GM04503 (cell line): ENCODE data around the gene SGPL1.

Source experiments
- DNase-seq: peaks from one replicate; pipeline ENCODE4 v3.0.0-alpha.2; 2012; ENCODE audit warnings: low read depth

SGPL1 gene

GRCh38 chr10:70780772-70781171 lies 35.0 kb upstream of the SGPL1 start:
- no peak for DNase-seq

- DNase-seq: no peak
Measured at GRCh38 chr10:70781461-70782051, 34.2 kb upstream of the SGPL1 start.

- DNase-seq: no peak
Measured at GRCh38 chr10:70782086-70782745, 33.5 kb upstream of the SGPL1 start.

GRCh38 chr10:70782746-70783680 lies 32.7 kb upstream of the SGPL1 start:
- DNase-seq: no peak

- no peak for DNase-seq
Measured at GRCh38 chr10:70784016-70784415, 31.7 kb upstream of the SGPL1 start.

- no peak for DNase-seq
Measured at GRCh38 chr10:70784471-70784870, 31.3 kb upstream of the SGPL1 start.

- no peak for DNase-seq
Measured at GRCh38 chr10:70785190-70785589, 30.6 kb upstream of the SGPL1 start, which contains the start of gene TBATA. TSS of gene TBATA (minus strand) at chr10:70785377. CDS start at chr10:70783379, 1,998 bp downstream.

GRCh38 chr10:70786799-70787415 lies 28.8 kb upstream of the SGPL1 start:
- no peak for DNase-seq

- DNase-seq: no peak
Measured at GRCh38 chr10:70791386-70792039, 24.2 kb upstream of the SGPL1 start.

GRCh38 chr10:70795613-70796012 lies 20.1 kb upstream of the SGPL1 start:
- DNase-seq: no peak

GRCh38 chr10:70797840-70798239 lies 17.9 kb upstream of the SGPL1 start:
- no peak for DNase-seq

- DNase-seq: no peak
Measured at GRCh38 chr10:70799124-70799523, 16.6 kb upstream of the SGPL1 start.

GRCh38 chr10:70801854-70802253 lies 13.9 kb upstream of the SGPL1 start:
- no peak for DNase-seq

- no peak for DNase-seq
Measured at GRCh38 chr10:70803775-70804420, 11.8 kb upstream of the SGPL1 start.

GRCh38 chr10:70804421-70804808 lies 11.3 kb upstream of the SGPL1 start:
- DNase-seq: no peak

- DNase-seq: no peak
Measured at GRCh38 chr10:70805619-70806215, 10.0 kb upstream of the SGPL1 start.

- no peak for DNase-seq
Measured at GRCh38 chr10:70806841-70807240, 8.9 kb upstream of the SGPL1 start.

- DNase-seq: no peak
Measured at GRCh38 chr10:70807556-70807955, 8.2 kb upstream of the SGPL1 start.

- no peak for DNase-seq
Measured at GRCh38 chr10:70809011-70809611, 6.6 kb upstream of the SGPL1 start.

GRCh38 chr10:70809726-70810125 lies 6.0 kb upstream of the SGPL1 start:
- DNase-seq: no peak

GRCh38 chr10:70810967-70811366 lies 4.8 kb upstream of the SGPL1 start:
- DNase-seq: no peak
